Osteoblast (primary cell): ENCODE measurements around the gene CENPC. TPM values are rescaled to one million over a fixed set of nuclear protein-coding genes. Genes with fewer than 3 reads are reported as not detected.

Experiments used
- DNase-seq: peaks from one replicate; pipeline ENCODE4 v3.0.0; 2011; ENCODE audit warnings: low spot score, mixed read lengths; ENCODE audit not compliant: insufficient read length; ENCODE audit errors: missing footprints
- H2AFZ ChIP-seq: 2 replicates; pipeline ENCODE4 v1.6.0; 2011; ENCODE audit warnings: mild to moderate bottlenecking, low read length
- H3K27ac ChIP-seq: 2 replicates; pipeline ENCODE4 v1.5.1; 2011; ENCODE audit warnings: mild to moderate bottlenecking, low read depth, low read length, moderate library complexity
- H3K27me3 ChIP-seq: 2 replicates; pipeline ENCODE4 v1.6.0; 2012; ENCODE audit warnings: mild to moderate bottlenecking, control low read depth, inconsistent platforms, low read length, moderate library complexity; ENCODE audit not compliant: insufficient read depth
- H3K36me3 ChIP-seq: 2 replicates; pipeline ENCODE4 v1.5.1; 2011; ENCODE audit warnings: mild to moderate bottlenecking, low read length, control low read depth, moderate library complexity; ENCODE audit not compliant: insufficient read depth
- H3K4me1 ChIP-seq: 2 replicates; pipeline ENCODE4 v1.5.1; 2011; ENCODE audit warnings: mild to moderate bottlenecking, low read length, control low read depth, moderate library complexity; ENCODE audit not compliant: insufficient read depth
- H3K4me2 ChIP-seq: 2 replicates; pipeline ENCODE4 v1.6.0; 2011; ENCODE audit warnings: mild to moderate bottlenecking, low read length; ENCODE audit not compliant: insufficient read depth
- H3K4me3 ChIP-seq: fragments of 200-600 bp; sonication (generic); 3 replicates; pipeline ENCODE4 v1.5.1; 2012; ENCODE audit warnings: mild to moderate bottlenecking, low read length, inconsistent platforms; ENCODE audit not compliant: insufficient read depth
- H3K79me2 ChIP-seq: 2 replicates; pipeline ENCODE4 v1.6.0; 2012; ENCODE audit warnings: mild to moderate bottlenecking, low read length, control low read depth, inconsistent platforms; ENCODE audit not compliant: insufficient read depth
- H3K9me3 ChIP-seq: 2 replicates; pipeline ENCODE4 v1.5.1; 2011; ENCODE audit warnings: low read depth, low read length, control low read depth
- H4K20me1 ChIP-seq: 2 replicates; pipeline ENCODE4 v1.6.0; 2012; ENCODE audit warnings: mild to moderate bottlenecking, low read length, control low read depth; ENCODE audit not compliant: insufficient read depth
- CTCF ChIP-seq: IDR thresholded peaks from 2 replicates; pipeline ENCODE4 v1.5.1; 2011; ENCODE audit warnings: mild to moderate bottlenecking, low read depth, low read length, moderate library complexity; ENCODE audit errors: extremely low read depth
- total RNA-seq: library from RNA; depleted of rRNA; stranded (reverse); fragments of >200 nt; gene quantifications from 2 replicates; pipeline ENCODE4 v1.2.3, GENCODE V29; 2012

Gene CENPC
- total RNA-seq, 1 donor, result 19.9 TPM

GRCh38 chr4:67465763-67466052, 79.6 kb downstream of the CENPC start:
- H3K4me1 ChIP-seq, result no peaks in the 10 kb centered on the region
- H3K4me3 ChIP-seq, result no peak overlapping the region
- no peak for TF ChIP-seq CTCF
- H3K4me2 ChIP-seq, result no peak overlapping the region
- peaks cover under 1% of the 10 kb centered on the region for H3K36me3 ChIP-seq
- H3K27me3 ChIP-seq, result no peaks in the 10 kb centered on the region
- no peaks in the 10 kb centered on the region for H4K20me1 ChIP-seq
- no peak overlapping the region for H2AFZ ChIP-seq
- no peaks in the 10 kb centered on the region for H3K79me2 ChIP-seq
- H3K27ac ChIP-seq, result no peak overlapping the region
- no peak for DNase-seq
- H3K9me3 ChIP-seq, result no peaks in the 10 kb centered on the region

- no peak overlapping the region for H2AFZ ChIP-seq
- H3K4me2 ChIP-seq, result no peak overlapping the region
- H4K20me1 ChIP-seq, result no peaks in the 10 kb centered on the region
- H3K36me3 ChIP-seq, result no peaks in the 10 kb centered on the region
- no peak overlapping the region for H3K4me3 ChIP-seq
- H3K27me3 ChIP-seq, result no peaks in the 10 kb centered on the region
- no peak for TF ChIP-seq CTCF
- no peak for DNase-seq
- H3K79me2 ChIP-seq, result no peaks in the 10 kb centered on the region
- no peaks in the 10 kb centered on the region for H3K4me1 ChIP-seq
- H3K9me3 ChIP-seq, result no peaks in the 10 kb centered on the region
- H3K27ac ChIP-seq, result no peak overlapping the region
Observed at GRCh38 chr4:67465032-67465762, 80.1 kb downstream of the CENPC start.

- no peak overlapping the region for H2AFZ ChIP-seq
- H3K79me2 ChIP-seq, result no peaks in the 10 kb centered on the region
- H3K4me2 ChIP-seq, result no peak overlapping the region
- no peak for TF ChIP-seq CTCF
- no peaks in the 10 kb centered on the region for H3K4me1 ChIP-seq
- H3K27me3 ChIP-seq, result no peaks in the 10 kb centered on the region
- H3K9me3 ChIP-seq, result no peaks in the 10 kb centered on the region
- no peak overlapping the region for H3K4me3 ChIP-seq
- H3K36me3 ChIP-seq, result no peaks in the 10 kb centered on the region
- H3K27ac ChIP-seq, result no peak overlapping the region
- H4K20me1 ChIP-seq, result no peaks in the 10 kb centered on the region
- DNase-seq, result no peak
Observed at GRCh38 chr4:67460574-67460973, 84.7 kb downstream of the CENPC start.

- Histone ChIP-seq H3K4me1 (no peaks in the 10 kb centered on the region), H2AFZ (no peak overlapping the region), H3K27ac (no peak overlapping the region), H3K4me3 (no peak overlapping the region), H3K36me3 (no peaks in the 10 kb centered on the region), H3K79me2 (no peaks in the 10 kb centered on the region), H3K27me3 (no peaks in the 10 kb centered on the region), H4K20me1 (no peaks in the 10 kb centered on the region), H3K9me3 (no peaks in the 10 kb centered on the region), H3K4me2 (no peak overlapping the region)
- no peak for DNase-seq
- no peak for TF ChIP-seq CTCF
Observed at GRCh38 chr4:67459164-67459563, 86.1 kb downstream of the CENPC start.
